HepG2 (cell line): ENCODE data around the gene REPIN1. TPM values are rescaled to one million over a fixed set of nuclear protein-coding genes. Genes with fewer than 3 reads are reported as not detected.

Experiments used
- BHLHE40 ChIP-seq: IDR thresholded peaks from 2 replicates; pipeline ENCODE4 v1.6.1; 2011; ENCODE audit warnings: low read length, improper control_type of control experiment
- E2F1 ChIP-seq: sonication (generic); formaldehyde crosslinking; IDR thresholded peaks from 2 replicates; pipeline ENCODE4 v1.5.0; 2020; ENCODE audit warnings: missing genetic modification reagents
- FIP1L1 ChIP-seq: fragments of 200-400 bp; formaldehyde crosslinking; IDR thresholded peaks from 2 replicates; pipeline ENCODE4 v1.6.1; 2018; ENCODE audit warnings: low read depth, mild to moderate bottlenecking, low read length, moderate library complexity, borderline replicate concordance; ENCODE audit not compliant: insufficient read depth
- NKX3-1 ChIP-seq: sonication (generic); formaldehyde crosslinking; IDR thresholded peaks from 2 replicates; pipeline ENCODE4 v1.5.0; 2020; ENCODE audit warnings: missing genetic modification reagents
- RAD21 ChIP-seq: fragments of 450-650 bp; formaldehyde crosslinking; IDR thresholded peaks from 2 replicates; pipeline ENCODE4 v1.5.0; 2020; ENCODE audit warnings: mild to moderate bottlenecking
- TCF7L2 ChIP-seq: IDR thresholded peaks from 2 replicates; pipeline ENCODE4 v1.6.1; 2011; ENCODE audit warnings: mild to moderate bottlenecking, low read depth, low read length, moderate library complexity
- TEAD3 ChIP-seq: optimal IDR thresholded peaks from 2 replicates; pipeline ENCODE3; 2016; ENCODE audit warnings: borderline replicate concordance
- ZBED4 ChIP-seq: sonication (generic); formaldehyde crosslinking; IDR thresholded peaks from 2 replicates; pipeline ENCODE4 v1.4.0; 2020; ENCODE audit warnings: missing genetic modification reagents, borderline replicate concordance
- ZBTB40 ChIP-seq, 2 experiments: fragments of 450-650 bp in 1 of 2; sonication (generic) in 1 of 2; formaldehyde crosslinking in 1 of 2; IDR thresholded peaks; 2 replicates each; pipeline versions ENCODE4 v1.6.1 to v1.8.0; 2016 to 2022; ENCODE audit warnings: antibody characterized with exemption in 1 of 2, mild to moderate bottlenecking in 1 of 2, missing genetic modification reagents in 1 of 2
- ZNF503 ChIP-seq: sonication (generic); formaldehyde crosslinking; IDR thresholded peaks from 2 replicates; pipeline ENCODE4 v1.4.0; 2020; ENCODE audit warnings: missing genetic modification reagents
- ZNF724P ChIP-seq: sonication (generic); formaldehyde crosslinking; IDR thresholded peaks from 2 replicates; pipeline ENCODE4 v1.8.0; 2022; ENCODE audit warnings: missing genetic modification reagents, borderline replicate concordance
- ZNF773 ChIP-seq: sonication (generic); formaldehyde crosslinking; IDR thresholded peaks from 2 replicates; pipeline ENCODE4 v1.4.0; 2020; ENCODE audit warnings: missing genetic modification reagents, borderline replicate concordance
- polyA plus RNA-seq, 8 experiments: library from polyadenylated mRNA; depleted of rRNA in 3 of 8; stranded (reverse) in 7 of 8; unstranded in 1 of 8; fragments of >200 nt; fragmentation: Illumina TruSeq in 4 of 8; extraction: Trizol in 4 of 8; gene quantifications; 2 replicates each; pipeline versions ENCODE4 v1.2.1 to v1.2.3, GENCODE V29; 2011 to 2016; ENCODE audit warnings: low read depth in 4 of 8, missing spikeins in 1 of 8, mixed read lengths in 1 of 8; ENCODE audit not compliant: insufficient read depth in 1 of 8
- total RNA-seq, 5 experiments: library from RNA; depleted of rRNA; stranded (reverse); fragments of >200 nt; fragmentation: Illumina TruSeq; extraction: Trizol; gene quantifications; 2 replicates each; pipeline ENCODE4 v1.2.3, GENCODE V29; 2016; ENCODE audit warnings: low read depth in 1 of 5

Gene REPIN1
- total and polyA plus RNA-seq, 2 of the 13 experiments (the other 11 are each of a cell fraction or from before 2014, with no cell fraction given), result 69.9 to 108 TPM

DNA sequence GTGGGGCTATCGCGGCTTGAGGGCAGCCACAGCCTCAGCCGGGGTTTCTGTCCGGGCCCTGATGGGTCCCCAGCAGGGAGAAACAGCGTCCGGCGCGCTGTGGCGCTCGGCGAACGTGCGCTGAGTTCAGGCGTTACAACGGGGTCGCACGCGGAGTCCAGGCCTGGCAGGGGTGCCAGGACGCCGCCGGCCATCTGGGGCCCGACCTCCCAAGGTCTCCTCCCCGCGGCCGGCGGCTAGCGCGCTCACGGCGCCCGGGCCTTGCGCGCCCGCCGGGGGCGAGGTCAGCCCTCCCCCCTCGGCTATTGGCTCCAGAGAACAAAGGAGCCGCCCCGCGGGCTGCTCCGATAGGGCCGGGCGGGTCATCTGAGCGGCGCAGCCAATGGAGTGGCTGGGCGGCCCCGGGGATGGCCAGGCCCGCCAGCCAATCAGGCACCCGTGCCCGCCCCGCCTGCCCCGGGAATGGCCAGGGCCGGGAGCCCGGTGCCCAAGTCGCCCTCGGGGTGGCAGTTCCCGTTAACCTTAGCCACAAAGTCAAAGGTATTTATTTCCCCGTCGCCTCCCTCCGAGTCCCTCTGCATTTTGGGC is 10.3 kb downstream of the REPIN1 start, which contains the start of gene ZNF775 (continued):
- TF ChIP-seq ZBED4 (CRISPR knock-in tag) (peak; percentile 48; the same call in 1 of the 2 replicates), ZNF503 (CRISPR knock-in tag) (no peak), RAD21 (CRISPR knock-in tag) (peak; percentile 45), ZBTB40 (IDR thresholded peaks at IDR 0.05) (no peak), ZBTB40 (CRISPR knock-in tag; IDR thresholded peaks at IDR 0.05) (peak; percentile 21), ZNF724P (CRISPR knock-in tag) (peak; percentile 25; the same call in 1 of the 2 replicates), BHLHE40 (no peak), FIP1L1 (peak; percentile 40; the same call in 1 of the 2 replicates), NKX3-1 (CRISPR knock-in tag) (peak; percentile 68; the same call in 1 of the 2 replicates), TEAD3 (CRISPR knock-in tag) (peak; percentile 38), TCF7L2 (peak; percentile 43; the same call in 1 of the 2 replicates), E2F1 (peak; percentile 83), ZNF773 (CRISPR knock-in tag) (peak; percentile 80; the same call in 1 of the 2 replicates)
